ENCODE measurements around the gene SLC48A1.

The SLC48A1 gene

GRCh38 chr12:47779943-47780504 lies 7.0 kb downstream of the SLC48A1 start:
- in situ Hi-C loops (cut with HindIII; ENCODE audit: low sequenced_read_pairs), result no loop called here
- H3K4me3 ChIP-seq (ENCODE audit: low read depth, low read length), result no peak overlapping the region
- no peak for DNase-seq (ENCODE audit: low read depth, low spot score)
- TF ChIP-seq CTCF (IDR thresholded peaks at IDR 0.05; ENCODE audit: low read depth, low read length), result no peak

GRCh38 chr12:47781479-47782371 lies 8.7 kb downstream of the SLC48A1 start:
- DNase-seq (ENCODE audit: low read depth, low spot score), result no peak
- in situ Hi-C loops (cut with HindIII; ENCODE audit: low sequenced_read_pairs), result no loop called here
- no peak overlapping the region for H3K4me3 ChIP-seq (ENCODE audit: low read depth, low read length)
- no peak for TF ChIP-seq CTCF (IDR thresholded peaks at IDR 0.05; ENCODE audit: low read depth, low read length)

- TF ChIP-seq CTCF (IDR thresholded peaks at IDR 0.05; ENCODE audit: low read depth, low read length), result no peak
- in situ Hi-C loops (cut with HindIII; ENCODE audit: low sequenced_read_pairs), result no loop called here
- H3K4me3 ChIP-seq (ENCODE audit: low read depth, low read length), result no peak overlapping the region
- DNase-seq (ENCODE audit: low read depth, low spot score), result no peak
Measured at GRCh38 chr12:47782372-47782770, 9.3 kb downstream of the SLC48A1 start.

GRCh38 chr12:47783024-47783755 lies 10.2 kb downstream of the SLC48A1 start:
- no peak overlapping the region for H3K4me3 ChIP-seq (ENCODE audit: low read depth, low read length)
- in situ Hi-C loops (cut with HindIII; ENCODE audit: low sequenced_read_pairs), result no loop called here
- TF ChIP-seq CTCF (IDR thresholded peaks at IDR 0.05; ENCODE audit: low read depth, low read length), result no peak
- DNase-seq (ENCODE audit: low read depth, low spot score), result no peak

- DNase-seq (ENCODE audit: low read depth, low spot score), result no peak
- TF ChIP-seq CTCF (IDR thresholded peaks at IDR 0.05; ENCODE audit: low read depth, low read length), result no peak
- no peak overlapping the region for H3K4me3 ChIP-seq (ENCODE audit: low read depth, low read length)
- in situ Hi-C loops (cut with HindIII; ENCODE audit: low sequenced_read_pairs), result no loop called here
Measured at GRCh38 chr12:47783821-47784819, 11.1 kb downstream of the SLC48A1 start.

Measured in astrocyte of the spinal cord (primary cell).